ENCODE data around the gene HOGA1.

GRCh38 chr10:97629289-97629688 is 45.1 kb downstream of the HOGA1 start:
- TF ChIP-seq RELA (CRISPR knock-in tag; IDR thresholded peaks at IDR 0.05; ENCODE audit: borderline replicate concordance) (no peak), CTCF (IDR thresholded peaks at IDR 0.05) (no peak), HMGXB4 (CRISPR knock-in tag; IDR thresholded peaks at IDR 0.05) (no peak), E2F4 (CRISPR knock-in tag; IDR thresholded peaks at IDR 0.05; ENCODE audit: borderline replicate concordance, low read depth) (no peak), CREM (CRISPR knock-in tag; IDR thresholded peaks at IDR 0.05) (no peak), ATF3 (CRISPR knock-in tag; conservative IDR thresholded peaks at IDR 0.05) (no peak), E2F1 (CRISPR knock-in tag; IDR thresholded peaks at IDR 0.05) (no peak), USF2 (CRISPR knock-in tag; IDR thresholded peaks at IDR 0.05) (no peak), NR1H2 (CRISPR knock-in tag; IDR thresholded peaks at IDR 0.05) (no peak), GTF2I (CRISPR knock-in tag; conservative IDR thresholded peaks at IDR 0.05) (no peak), ELF4 (CRISPR knock-in tag; IDR thresholded peaks at IDR 0.05; ENCODE audit: low read depth) (no peak)
- TF ChIP-seq, protein P1, sequence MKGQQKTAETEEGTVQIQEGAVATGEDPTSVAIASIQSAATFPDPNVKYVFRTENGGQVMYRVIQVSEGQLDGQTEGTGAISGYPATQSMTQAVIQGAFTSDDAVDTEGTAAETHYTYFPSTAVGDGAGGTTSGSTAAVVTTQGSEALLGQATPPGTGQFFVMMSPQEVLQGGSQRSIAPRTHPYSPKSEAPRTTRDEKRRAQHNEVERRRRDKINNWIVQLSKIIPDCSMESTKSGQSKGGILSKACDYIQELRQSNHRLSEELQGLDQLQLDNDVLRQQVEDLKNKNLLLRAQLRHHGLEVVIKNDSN (CRISPR knock-in tag; IDR thresholded peaks at IDR 0.05): no peak
